RWPE1 (cell line): Measurements from ENCODE around the gene LAIR2.

Experiments used
- CTCF ChIA-PET: fragments of 350-600 bp; sonication (Branson Sonifier 250); formaldehyde crosslinking; extraction: SDS; loops from one replicate; lab custom pipeline; 2021; lab: Yijun Ruan, JAX
- POLR2A ChIA-PET: fragments of 400-600 bp; formaldehyde crosslinking; extraction: SDS; loops from one replicate; lab custom pipeline; 2020; ENCODE audit warnings: antibody characterized with exemption; ENCODE audit not compliant: low non-redundant PET; lab: Yijun Ruan, JAX
- DNase-seq: peaks from one replicate; pipeline ENCODE4 v3.0.0; 2012; ENCODE audit warnings: low spot score
- H3K27ac ChIP-seq: fragments of 450-650 bp; 2 replicates; pipeline ENCODE4 v1.5.1; 2017
- CTCF ChIP-seq: fragments of 450-650 bp; conservative IDR thresholded peaks from 2 replicates; pipeline ENCODE4 v1.5.1; 2017; ENCODE audit warnings: low read depth, mild to moderate bottlenecking

LAIR2 gene, protein sequence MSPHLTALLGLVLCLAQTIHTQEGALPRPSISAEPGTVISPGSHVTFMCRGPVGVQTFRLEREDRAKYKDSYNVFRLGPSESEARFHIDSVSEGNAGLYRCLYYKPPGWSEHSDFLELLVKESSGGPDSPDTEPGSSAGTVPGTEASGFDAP

GRCh38 chr19:54502518-54503048, at the start of gene LAIR2:
Gene LAIR2 (plus strand): TSS chr19:54502831. CDS start chr19:54502919, 88 bp downstream.
- CTCF ChIA-PET = no interaction called here
- no peak within 1 kb of the TSS for H3K27ac ChIP-seq
- DNase-seq = no peak
- TF ChIP-seq CTCF = no peak
- POLR2A ChIA-PET = no interaction called here

DNA sequence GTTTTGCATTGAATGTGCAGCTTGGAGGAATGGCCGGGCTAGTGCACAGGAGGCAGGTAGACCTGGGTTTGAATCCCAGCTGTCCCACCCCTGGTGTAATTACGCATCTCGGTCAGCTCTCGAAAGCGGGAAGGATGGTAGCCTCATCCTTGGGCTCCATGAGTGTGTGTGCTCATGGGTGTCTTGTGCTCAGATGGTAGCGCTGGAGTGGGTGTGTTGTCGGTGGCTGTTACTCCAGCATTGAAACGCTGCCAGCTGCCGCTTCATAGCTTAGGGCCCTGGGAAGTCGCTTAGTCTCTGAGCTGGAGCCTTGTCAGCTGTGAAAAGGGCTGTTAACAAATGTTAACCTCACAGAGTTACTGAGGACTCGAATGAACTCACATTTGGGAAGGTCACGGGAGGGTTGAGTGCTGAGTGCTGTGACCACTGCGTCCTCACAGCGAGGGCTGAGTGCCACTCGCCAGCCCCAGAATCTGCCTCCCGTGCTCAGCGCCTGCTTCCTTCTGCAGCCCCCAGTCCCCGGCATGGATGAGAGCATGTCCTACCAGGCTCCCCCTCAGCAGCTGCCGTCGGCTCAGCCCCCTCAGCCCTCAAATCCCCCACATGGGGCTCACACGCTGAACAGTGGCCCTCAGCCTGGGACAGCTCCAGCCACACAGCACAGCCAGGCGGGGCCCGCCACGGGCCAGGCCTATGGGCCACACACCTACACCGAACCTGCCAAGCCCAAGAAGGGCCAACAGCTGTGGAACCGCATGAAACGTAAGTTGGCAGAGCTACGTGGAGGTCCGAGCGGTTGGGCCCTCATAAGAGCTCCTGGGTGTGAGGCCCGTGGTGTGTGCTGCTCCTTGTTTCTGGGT, 48.5 kb upstream of the LAIR2 start:
- DNase-seq = no peak
- H3K27ac ChIP-seq = no peak overlapping the region
- ChIA-PET CTCF (no interaction called here), POLR2A (interaction anchor here (0.6 to 0.8 kb wide), 2 partner anchors 10 to 316 kb away, joined by 3 read pairs; partner anchors contain the start of gene LENG9)
- no peak for TF ChIP-seq CTCF

GRCh38 chr19:54454781-54455675, 47.6 kb upstream of the LAIR2 start:
- CTCF ChIA-PET = no interaction called here
- no peak overlapping the region; the same call in 1 of the 2 replicates for H3K27ac ChIP-seq
- DNase-seq = no peak
- POLR2A ChIA-PET = interaction anchor here (0.6 to 0.8 kb wide), 2 partner anchors 9 to 316 kb away, joined by 3 read pairs; partner anchors contain the start of gene LENG9
- TF ChIP-seq CTCF = no peak

GRCh38 chr19:54455786-54456422, 46.7 kb upstream of the LAIR2 start:
- POLR2A ChIA-PET = no interaction called here
- H3K27ac ChIP-seq = no peak overlapping the region
- TF ChIP-seq CTCF = no peak
- no peak for DNase-seq
- CTCF ChIA-PET = no interaction called here

DNA sequence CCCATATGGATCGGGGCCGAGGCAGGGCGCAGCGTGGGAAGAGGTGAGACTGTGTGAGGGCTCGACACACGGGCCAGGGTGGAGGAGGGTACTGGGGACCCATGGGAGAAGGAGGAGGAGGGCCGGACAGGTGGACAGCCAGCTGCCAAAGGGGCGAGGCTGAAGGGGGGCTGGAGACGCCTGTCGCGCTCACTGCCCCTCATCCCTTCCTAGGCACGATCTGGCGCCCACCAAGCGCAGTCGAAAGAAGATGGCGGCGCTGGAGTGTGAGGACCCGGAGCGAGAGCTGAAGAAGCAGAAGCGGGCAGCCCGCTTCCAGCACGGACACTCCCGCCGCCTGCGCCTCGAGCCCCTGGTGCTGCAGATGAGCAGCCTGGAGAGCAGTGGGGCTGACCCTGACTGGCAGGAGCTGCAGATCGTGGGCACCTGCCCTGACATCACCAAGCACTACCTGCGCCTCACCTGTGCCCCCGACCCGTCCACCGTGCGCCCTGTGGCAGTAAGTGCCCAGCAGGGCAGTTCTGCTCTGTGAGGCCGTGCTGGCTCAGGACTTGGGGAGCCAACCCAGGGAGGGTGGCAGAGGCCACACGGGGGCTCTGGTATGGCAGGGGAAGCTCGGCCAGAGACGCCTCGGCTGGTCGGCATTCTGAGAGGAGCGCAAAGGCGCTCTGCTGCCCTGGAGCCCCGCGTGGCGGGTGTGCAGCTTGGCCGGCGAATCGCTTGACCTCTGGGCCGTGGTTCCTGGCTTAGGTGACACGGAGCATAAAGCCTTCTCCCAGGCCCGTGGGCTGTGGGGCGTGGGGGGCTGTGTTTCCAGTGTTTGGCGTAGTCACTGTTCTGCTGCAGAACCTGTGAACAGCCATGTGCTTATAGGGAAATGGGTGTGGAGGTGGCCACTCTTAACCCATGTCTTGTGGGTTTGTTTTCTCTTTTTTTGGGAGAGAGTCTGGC, 45.9 kb upstream of the LAIR2 start:
- POLR2A ChIA-PET = no interaction called here
- TF ChIP-seq CTCF = no peak
- CTCF ChIA-PET = no interaction called here
- no peak overlapping the region for H3K27ac ChIP-seq
- DNase-seq = no peak
